DMS53 (cell line): ENCODE data around the gene TBX19.
A peak's percentile ranks its signal among the peaks of the same experiment; 100 is the strongest.
"Not testable (repeated sequence)": the region's sequence is repeated elsewhere in the genome, so short reads cannot be mapped to it uniquely, and the experiment has no call there.

Source experiments
- DNase-seq: peaks from one replicate; lab custom pipeline; 2025; lab: John Stamatoyannopoulos, UW

Gene TBX19

GRCh38 chr1:168320800-168321450, 40.2 kb downstream of the TBX19 start:
- DNase-seq, result no peak

GRCh38 chr1:168321945-168322344, 41.3 kb downstream of the TBX19 start:
- DNase-seq, result peak; percentile 65

GRCh38 chr1:168324745-168325425, 44.2 kb downstream of the TBX19 start:
- DNase-seq, result no peak

- no peak for DNase-seq
Observed at GRCh38 chr1:168328731-168329364, 48.2 kb downstream of the TBX19 start.

- DNase-seq, result peak; percentile 54
Observed at GRCh38 chr1:168330285-168330684, 49.6 kb downstream of the TBX19 start.

- DNase-seq, result no peak
Observed at GRCh38 chr1:168331569-168331968, 50.9 kb downstream of the TBX19 start.

GRCh38 chr1:168333562-168334276, 53.0 kb downstream of the TBX19 start:
- no peak for DNase-seq

GRCh38 chr1:168335500-168335899, 54.8 kb downstream of the TBX19 start:
- DNase-seq, result no peak

GRCh38 chr1:168338589-168339503, 58.2 kb downstream of the TBX19 start:
- no peak for DNase-seq

- no peak for DNase-seq
Observed at GRCh38 chr1:168340781-168341482, 60.3 kb downstream of the TBX19 start.

- DNase-seq, result no peak
Observed at GRCh38 chr1:168341483-168341975, 60.9 kb downstream of the TBX19 start.

GRCh38 chr1:168342572-168343280, 62.0 kb downstream of the TBX19 start:
- DNase-seq, result peak; percentile 85

GRCh38 chr1:168343566-168343965, 62.9 kb downstream of the TBX19 start:
- peak; percentile 20 for DNase-seq

GRCh38 chr1:168344517-168344916, 63.8 kb downstream of the TBX19 start:
- DNase-seq, result no peak

GRCh38 chr1:168345939-168346338, 65.3 kb downstream of the TBX19 start:
- DNase-seq, result no peak

GRCh38 chr1:168347630-168348029, 67.0 kb downstream of the TBX19 start:
- DNase-seq, result no peak

- DNase-seq, result no peak
Observed at GRCh38 chr1:168348146-168348709, 67.6 kb downstream of the TBX19 start.

- not testable (repeated sequence) for DNase-seq
Observed at GRCh38 chr1:168354335-168355269, 73.9 kb downstream of the TBX19 start.
